OCI-LY7 (cell line): ENCODE measurements around the gene FSCB. TPM values are rescaled to one million over a fixed set of nuclear protein-coding genes. Genes with fewer than 3 reads are reported as not detected.

Experiments used
- BruUV-seq: library from RNA; stranded (reverse); fragments of 400-500 nt; replicated peaks from 2 replicates; lab custom pipeline; 2021; lab: Mats Ljungman, UMichigan
- CTCF ChIA-PET: fragments of 300-600 bp; sonication (Branson Sonifier 250); formaldehyde crosslinking; loops from one replicate; lab custom pipeline; 2022; ENCODE audit warnings: antibody characterized with exemption; ENCODE audit not compliant: unreplicated experiment; lab: Charles Lee
- POLR2A ChIA-PET: fragments of 300-600 bp; sonication (Branson Sonifier 250); formaldehyde crosslinking; loops from one replicate; lab custom pipeline; 2022; ENCODE audit warnings: antibody characterized with exemption; lab: Charles Lee
- DNase-seq: peaks from one replicate; pipeline ENCODE4 v3.0.0-alpha.2; 2015; ENCODE audit warnings: low spot score
- H2AFZ ChIP-seq: fragments of 200-600 bp; sonication (generic), shearing (Covaris generic); 2 replicates; pipeline ENCODE4 v1.6.1; 2014; ENCODE audit warnings: mild to moderate bottlenecking, antibody characterized with exemption, low read length, moderate library complexity
- H3K27ac ChIP-seq: fragments of 200-600 bp; sonication (generic); 2 replicates; pipeline ENCODE4 v1.5.1; 2014; ENCODE audit warnings: mixed run types, low read depth, mild to moderate bottlenecking, moderate library complexity, low read length, inconsistent platforms; ENCODE audit not compliant: poor library complexity, severe bottlenecking
- H3K36me3 ChIP-seq: fragments of 200-600 bp; sonication (generic); 2 replicates; pipeline ENCODE4 v1.6.1; 2014; ENCODE audit warnings: mild to moderate bottlenecking, antibody characterized with exemption, low read length, moderate library complexity, mixed read lengths; ENCODE audit not compliant: insufficient read depth
- H3K4me1 ChIP-seq: fragments of 200-600 bp; sonication (generic); 2 replicates; pipeline ENCODE4 v1.5.1; 2014; ENCODE audit warnings: mild to moderate bottlenecking, low read length; ENCODE audit not compliant: insufficient read depth, poor library complexity, severe bottlenecking
- H3K4me2 ChIP-seq: fragments of 200-600 bp; sonication (generic); 2 replicates; pipeline ENCODE4 v1.6.1; 2014; ENCODE audit warnings: mild to moderate bottlenecking, low read length
- H3K4me3 ChIP-seq: fragments of 200-600 bp; sonication (generic); 2 replicates; pipeline ENCODE4 v1.5.1; 2014; ENCODE audit warnings: mild to moderate bottlenecking, low read depth, low read length; ENCODE audit not compliant: poor library complexity, severe bottlenecking
- H3K79me2 ChIP-seq: fragments of 200-600 bp; sonication (generic); 2 replicates; pipeline ENCODE4 v1.6.1; 2016; ENCODE audit warnings: low read depth, mild to moderate bottlenecking, low read length, moderate library complexity, mixed read lengths; ENCODE audit not compliant: insufficient read depth
- H3K9me2 ChIP-seq: fragments of 200-600 bp; sonication (generic); 2 replicates; pipeline ENCODE4 v1.6.1; 2016; ENCODE audit warnings: mild to moderate bottlenecking, low read length, mixed read lengths; ENCODE audit not compliant: insufficient read depth
- H3K9me3 ChIP-seq: fragments of 200-600 bp; sonication (generic); 2 replicates; pipeline ENCODE4 v1.6.1; 2014; ENCODE audit warnings: mild to moderate bottlenecking, mixed run types, low read length, mixed read lengths
- H4K20me1 ChIP-seq: fragments of 200-600 bp; sonication (generic); 2 replicates; pipeline ENCODE4 v1.6.1; 2014; ENCODE audit warnings: mild to moderate bottlenecking, antibody characterized with exemption, low read length, moderate library complexity, mixed read lengths; ENCODE audit not compliant: insufficient read depth
- CTCF ChIP-seq: fragments of 200-600 bp; sonication (generic); conservative IDR thresholded peaks from 2 replicates; pipeline ENCODE4 v1.5.1; 2014; ENCODE audit warnings: mild to moderate bottlenecking, antibody characterized with exemption, low read length, moderate library complexity, mixed read lengths
- EZH2phosphoT487 ChIP-seq: fragments of 200-600 bp; sonication (generic); IDR thresholded peaks from 2 replicates; pipeline ENCODE4 v1.6.1; 2018; ENCODE audit warnings: low read depth, borderline replicate concordance, mild to moderate bottlenecking, mixed run types, antibody characterized with exemption, low read length, moderate library complexity, mixed read lengths
- intact Hi-C: fragments of 100-400 bp; cut with micrococcal nuclease; formaldehyde crosslinking; loops from one replicate; pipeline ENCODE4 v1.10.0; 2022; ENCODE audit not compliant: unreplicated experiment
- total RNA-seq, 2 experiments: library from RNA; depleted of rRNA in 1 of 2; stranded (reverse); fragments of >200 nt in 1 of 2; shearing (Covaris generic) in 1 of 2; gene quantifications; 2 replicates each; pipeline ENCODE4 v1.2.3, GENCODE V29; 2014 to 2022

The FSCB gene
- total RNA-seq, 2 experiments from 2014 or later = not detected

- H3K9me3 ChIP-seq = no peaks in the 10 kb centered on the region
- BruUV-seq = no TSS peak
- H3K27ac ChIP-seq = no peak overlapping the region
- intact Hi-C loops = no loop called here
- no peaks in the 10 kb centered on the region for H3K36me3 ChIP-seq
- no peak overlapping the region for H2AFZ ChIP-seq
- H3K79me2 ChIP-seq = no peaks in the 10 kb centered on the region
- no peak overlapping the region for H3K4me2 ChIP-seq
- ChIA-PET CTCF (no interaction called here), POLR2A (no interaction called here)
- H3K4me3 ChIP-seq = no peak overlapping the region
- TF ChIP-seq CTCF (no peak), EZH2phosphoT487 (no peak)
- H3K4me1 ChIP-seq = no peaks in the 10 kb centered on the region
- H4K20me1 ChIP-seq = no peaks in the 10 kb centered on the region
- no peak for DNase-seq
- H3K9me2 ChIP-seq = no peaks in the 10 kb centered on the region
Measured at GRCh38 chr14:44530475-44530874, 23.4 kb upstream of the FSCB start.

- no TSS peak for BruUV-seq
Measured at GRCh38 chr14:44529026-44529425, 21.9 kb upstream of the FSCB start.

More at GRCh38 chr14:44529026-44529425, 21.9 kb upstream of the FSCB start:
- TF ChIP-seq CTCF = no peak
- TF ChIP-seq EZH2phosphoT487 = no peak
- H3K4me1 ChIP-seq = no peaks in the 10 kb centered on the region
- H3K27ac ChIP-seq = no peak overlapping the region
- no peak overlapping the region for H3K4me3 ChIP-seq
- no peak overlapping the region for H2AFZ ChIP-seq
- no peak overlapping the region for H3K4me2 ChIP-seq
- no peaks in the 10 kb centered on the region for H3K36me3 ChIP-seq
- no peaks in the 10 kb centered on the region for H4K20me1 ChIP-seq
- DNase-seq = no peak
- CTCF ChIA-PET = no interaction called here
- H3K9me3 ChIP-seq = no peaks in the 10 kb centered on the region
- H3K9me2 ChIP-seq = no peaks in the 10 kb centered on the region
- POLR2A ChIA-PET = no interaction called here
- intact Hi-C loops = no loop called here
- no peaks in the 10 kb centered on the region for H3K79me2 ChIP-seq
